GM19351 (cell line): ENCODE results near the gene EPOP.

Source experiments
- ATAC-seq: cut with Tn5 transposase; IDR thresholded peaks from one replicate; pipeline ENCODE4 v1.9.1; 2021; ENCODE audit warnings: mild to moderate bottlenecking, moderate library complexity; ENCODE audit not compliant: unreplicated experiment

EPOP gene

GRCh38 chr17:38706505-38707216 is 31.9 kb upstream of the EPOP start:
- no peak for ATAC-seq

GRCh38 chr17:38705803-38706504 is 31.2 kb upstream of the EPOP start:
- no peak for ATAC-seq

DNA sequence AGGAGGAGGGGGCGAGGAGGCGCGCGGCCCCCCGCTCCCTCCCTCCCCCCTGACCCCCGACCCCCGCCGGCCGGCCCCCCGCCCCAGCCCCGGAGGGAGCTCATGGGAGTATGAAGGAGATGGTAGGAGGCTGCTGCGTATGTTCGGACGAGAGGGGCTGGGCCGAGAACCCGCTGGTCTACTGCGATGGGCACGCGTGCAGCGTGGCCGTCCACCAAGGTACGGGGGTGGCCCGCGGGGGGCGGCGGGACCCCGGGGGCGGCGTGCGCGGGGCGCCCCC is 30.7 kb upstream of the EPOP start:
- no peak for ATAC-seq

DNA sequence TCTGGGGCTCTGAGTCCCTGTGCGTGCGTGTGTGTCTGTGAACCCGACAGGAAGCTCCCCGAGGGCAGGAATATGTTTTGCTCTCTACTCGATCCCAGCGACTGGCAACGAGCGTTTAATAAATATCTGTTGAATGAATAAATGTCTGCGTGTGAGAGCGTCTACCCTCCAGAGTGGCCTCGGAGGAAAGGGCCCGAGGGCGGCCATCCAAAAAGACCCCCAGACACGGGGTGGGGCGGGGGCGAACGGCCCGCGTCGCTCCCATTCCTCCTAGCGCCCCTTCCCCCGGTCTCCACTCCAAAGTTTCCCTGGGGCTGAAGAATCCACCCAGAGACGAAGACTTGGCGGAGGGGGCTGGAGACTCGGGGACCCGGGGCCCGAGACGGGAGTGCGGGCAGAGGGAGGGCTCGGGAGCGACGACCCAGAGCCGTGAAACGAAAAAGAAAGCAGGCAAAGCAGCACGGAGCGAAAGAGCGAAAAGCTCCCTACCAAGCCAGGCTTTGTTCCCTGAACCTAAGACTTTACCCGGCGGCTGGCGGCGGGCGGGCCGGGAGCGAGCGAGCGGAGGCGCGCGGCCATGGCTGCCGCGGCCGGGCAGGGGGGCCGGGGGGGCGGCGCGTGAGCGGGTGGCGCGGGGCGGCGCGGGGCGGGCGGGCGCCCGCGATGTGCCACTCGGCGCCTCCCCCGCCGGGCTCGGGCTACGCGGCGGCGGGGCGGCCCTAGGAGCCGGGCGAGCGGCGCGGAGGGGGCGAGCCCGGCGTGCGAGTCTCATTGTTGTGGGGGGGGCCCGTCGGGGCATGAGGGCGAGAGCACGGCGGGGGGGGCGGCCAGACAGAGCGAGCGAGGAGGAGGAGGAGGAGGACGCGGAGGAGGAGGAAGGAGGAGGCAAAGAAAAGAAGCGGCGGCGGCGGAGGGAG is 30.1 kb upstream of the EPOP start, which contains the start of gene MLLT6:
Gene MLLT6 (plus strand): TSS at position 668 of the 917 bp plus-strand sequence. CDS start 360 bp downstream, outside the sequence.
- ATAC-seq, result no peak

- ATAC-seq, result no peak
Observed at GRCh38 chr17:38703742-38704605, 29.2 kb upstream of the EPOP start.

GRCh38 chr17:38702916-38703741 is 28.4 kb upstream of the EPOP start:
- ATAC-seq, result no peak

GRCh38 chr17:38702166-38702915 is 27.6 kb upstream of the EPOP start:
- ATAC-seq, result peak; percentile 33

DNA sequence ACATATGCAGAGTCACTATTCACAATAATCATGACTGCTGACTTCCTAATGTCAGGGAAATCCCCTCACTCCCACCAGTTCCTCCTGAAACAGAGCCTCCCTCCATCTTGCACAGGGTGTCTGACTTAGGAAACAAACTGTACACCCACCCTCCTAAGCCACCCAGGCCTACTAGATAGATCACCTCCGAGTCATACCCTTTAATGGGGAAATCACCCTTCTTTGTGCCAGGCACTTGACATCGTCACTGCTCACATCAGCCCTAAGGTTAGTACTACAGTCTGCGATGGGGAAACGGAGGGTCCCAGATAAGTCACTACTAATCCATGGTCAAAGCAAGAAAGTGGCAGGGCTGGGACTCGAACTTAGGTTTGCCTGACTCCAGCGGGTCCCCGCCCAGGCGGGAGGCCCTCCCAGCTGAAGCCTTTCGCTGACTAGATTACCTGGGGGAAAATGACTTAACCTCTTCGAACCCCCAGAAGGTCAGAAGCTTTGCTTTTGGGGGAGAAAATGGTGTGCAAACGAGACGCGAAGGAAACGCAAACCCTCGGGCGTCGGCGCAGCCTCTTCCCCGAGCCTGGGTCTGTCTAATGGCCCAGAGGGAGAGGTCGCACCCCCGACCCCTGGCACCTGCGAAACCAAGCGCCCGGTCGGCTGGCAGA is 26.9 kb upstream of the EPOP start:
- ATAC-seq, result peak; percentile 36

DNA sequence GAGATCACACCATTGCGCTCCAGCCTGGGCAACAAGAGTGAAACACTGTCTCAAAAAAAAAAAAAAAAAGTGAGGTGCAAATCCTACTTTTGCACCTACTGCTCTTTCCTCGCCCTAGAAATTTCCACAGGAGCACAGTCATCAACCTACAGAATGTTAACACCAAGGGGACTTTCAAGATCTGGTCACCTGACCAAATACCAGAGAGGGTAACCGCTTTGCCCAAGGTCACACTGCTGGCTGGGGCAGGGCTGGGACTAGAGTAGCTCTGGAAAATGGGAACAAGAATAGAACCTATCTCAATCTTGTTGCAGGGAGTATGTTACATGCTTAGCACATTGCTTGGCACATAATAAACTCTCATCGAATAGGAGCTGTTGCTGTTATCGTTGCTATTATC is 24.0 kb upstream of the EPOP start:
- ATAC-seq, result no peak

DNA sequence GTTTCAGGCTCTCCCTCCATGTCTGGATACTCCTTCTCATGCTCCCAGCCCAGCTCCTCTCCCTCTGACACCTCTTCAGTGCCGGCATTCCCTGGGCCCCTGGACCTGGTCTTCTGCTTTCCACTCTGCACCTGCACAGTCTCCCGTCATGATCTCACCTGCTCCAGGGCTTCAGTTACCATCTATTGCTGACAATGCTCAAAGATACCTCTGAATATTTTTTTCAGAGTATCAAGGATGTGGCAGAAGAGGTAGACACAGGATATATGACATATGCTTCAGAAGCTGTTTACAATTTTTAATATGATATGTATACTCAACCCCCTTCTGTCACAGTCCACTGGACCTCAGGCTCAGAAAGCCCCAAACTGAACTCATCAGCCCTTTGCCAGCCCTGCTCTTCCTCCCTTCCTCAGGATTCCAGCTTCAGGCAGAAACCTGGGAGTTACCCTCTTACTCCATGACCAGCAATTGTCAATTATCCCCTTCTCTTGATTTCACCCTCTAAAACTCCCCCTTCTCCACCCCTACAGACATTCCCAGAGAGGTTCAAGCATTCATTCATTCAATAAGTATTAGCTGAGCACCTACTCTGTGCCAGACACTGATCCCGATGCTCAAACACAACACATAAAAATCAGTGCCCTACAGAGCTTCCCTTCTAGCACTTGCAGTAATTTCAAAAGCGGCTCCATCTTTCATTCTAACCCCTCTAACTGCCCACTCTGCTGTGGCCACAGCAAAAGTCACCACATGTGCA is 22.5 kb upstream of the EPOP start:
- ATAC-seq, result no peak

GRCh38 chr17:38693700-38694329 is 19.1 kb upstream of the EPOP start:
- ATAC-seq, result no peak

GRCh38 chr17:38691154-38691553 is 16.4 kb upstream of the EPOP start:
- ATAC-seq, result no peak

- ATAC-seq, result no peak
Observed at GRCh38 chr17:38690386-38690785, 15.6 kb upstream of the EPOP start.

DNA sequence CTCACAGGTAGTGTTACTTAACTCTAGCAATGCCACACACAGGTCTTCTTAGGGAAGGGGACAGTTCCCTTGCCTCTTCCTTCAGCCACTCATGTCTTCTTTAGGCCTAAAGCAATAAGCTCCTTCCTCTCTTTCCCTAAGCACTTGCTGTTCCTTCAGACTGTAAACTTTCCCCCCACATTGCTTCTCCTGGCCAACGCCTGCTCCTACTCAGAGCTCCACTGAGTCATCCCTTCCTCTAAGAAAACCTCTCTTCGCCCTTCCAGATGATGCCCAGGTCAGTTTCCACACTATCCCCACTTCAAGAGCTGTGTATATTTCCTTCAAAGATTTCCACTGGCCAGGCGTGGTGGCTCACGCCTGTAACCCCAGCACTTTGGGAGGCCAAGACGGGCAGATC is 12.5 kb upstream of the EPOP start:
- ATAC-seq, result no peak

- ATAC-seq, result no peak
Observed at GRCh38 chr17:38685491-38685890, 10.7 kb upstream of the EPOP start.

DNA sequence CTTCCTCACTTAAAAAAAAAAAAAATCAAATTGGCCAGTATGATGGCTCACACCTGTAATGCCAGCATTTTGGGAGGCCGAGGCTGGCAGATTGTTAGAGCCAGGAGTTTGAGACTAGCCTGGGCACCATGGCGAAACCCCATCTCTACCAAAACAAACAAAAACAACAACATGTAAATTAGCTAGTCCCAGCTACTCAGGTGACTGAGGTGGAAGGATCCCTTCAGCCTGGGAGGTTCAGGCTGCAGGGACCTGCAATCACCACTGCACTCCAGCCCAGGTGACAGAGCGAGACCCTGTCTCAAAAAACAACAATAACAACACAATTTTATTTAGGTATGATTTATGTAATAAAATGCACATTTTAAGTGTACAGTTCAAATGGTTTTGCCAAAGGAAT is 6.3 kb upstream of the EPOP start:
- ATAC-seq, result no peak

GRCh38 chr17:38677819-38678218 is 3.1 kb upstream of the EPOP start:
- no peak for ATAC-seq
